GM21529 (cell line): ENCODE data around the gene DLG2.
A peak's percentile ranks its signal among the peaks of the same experiment; 100 is the strongest.
"Not testable (repeated sequence)": the region's sequence is repeated elsewhere in the genome, so short reads cannot be mapped to it uniquely, and the experiment has no call there.

Experiments
- ATAC-seq: cut with Tn5 transposase; IDR thresholded peaks from one replicate; pipeline ENCODE4 v1.9.1; 2021; ENCODE audit not compliant: unreplicated experiment

Gene DLG2

GRCh38 chr11:85347291-85347690 lies 279.9 kb downstream of the DLG2 start:
- no peak for ATAC-seq

GRCh38 chr11:85346484-85346883 lies 280.7 kb downstream of the DLG2 start:
- ATAC-seq, result no peak

GRCh38 chr11:85340846-85341245 lies 286.3 kb downstream of the DLG2 start:
- not testable (repeated sequence) for ATAC-seq

- ATAC-seq, result no peak
Observed at GRCh38 chr11:85318573-85318972, 308.6 kb downstream of the DLG2 start.

GRCh38 chr11:85316967-85317366 lies 310.2 kb downstream of the DLG2 start:
- peak; percentile 98 for ATAC-seq

- no peak for ATAC-seq
Observed at GRCh38 chr11:85313741-85314140, 313.4 kb downstream of the DLG2 start.

- no peak for ATAC-seq
Observed at GRCh38 chr11:85310479-85310878, 316.7 kb downstream of the DLG2 start.

- ATAC-seq, result no peak
Observed at GRCh38 chr11:85307366-85307765, 319.8 kb downstream of the DLG2 start.

GRCh38 chr11:85301895-85302678 lies 325.1 kb downstream of the DLG2 start:
- ATAC-seq, result no peak

GRCh38 chr11:85299258-85299942 lies 327.7 kb downstream of the DLG2 start:
- ATAC-seq, result no peak

GRCh38 chr11:85295694-85296271 lies 331.4 kb downstream of the DLG2 start:
- ATAC-seq, result no peak

- no peak for ATAC-seq
Observed at GRCh38 chr11:85281550-85281949, 345.6 kb downstream of the DLG2 start.

GRCh38 chr11:85279267-85279666 lies 347.9 kb downstream of the DLG2 start:
- ATAC-seq, result no peak

GRCh38 chr11:85277693-85278092 lies 349.5 kb downstream of the DLG2 start:
- ATAC-seq, result no peak

- ATAC-seq, result no peak
Observed at GRCh38 chr11:85276332-85276731, 350.8 kb downstream of the DLG2 start.

GRCh38 chr11:85270315-85270714 lies 356.8 kb downstream of the DLG2 start:
- ATAC-seq, result not testable (repeated sequence)

GRCh38 chr11:85269109-85269508 lies 358.0 kb downstream of the DLG2 start:
- no peak for ATAC-seq

- no peak for ATAC-seq
Observed at GRCh38 chr11:85266646-85267045, 360.5 kb downstream of the DLG2 start.

- ATAC-seq, result no peak
Observed at GRCh38 chr11:85263328-85263727, 363.8 kb downstream of the DLG2 start.

GRCh38 chr11:85257837-85258236 lies 369.3 kb downstream of the DLG2 start:
- no peak for ATAC-seq

- no peak for ATAC-seq
Observed at GRCh38 chr11:85256433-85256832, 370.7 kb downstream of the DLG2 start.

GRCh38 chr11:85249482-85249881 lies 377.7 kb downstream of the DLG2 start:
- no peak for ATAC-seq
